Hindlimb muscle (tissue), 1 donor: Measurements from ENCODE around the gene SLIT1. TPM values are rescaled to one million over a fixed set of nuclear protein-coding genes. Genes with fewer than 3 reads are reported as not detected.

Source experiments
- DNase-seq: peaks from one replicate; pipeline ENCODE4 v3.0.0-alpha.2; 2013
- polyA plus RNA-seq: library from polyadenylated mRNA; unstranded; fragments of 120-200 nt; gene quantifications from one replicate; pipeline ENCODE4 v1.2.1, GENCODE V29; 2013; ENCODE audit not compliant: insufficient read length

The SLIT1 gene
- polyA plus RNA-seq, 1 donor: 1.3 TPM

- no peak for DNase-seq
These were observed 226.0 kb downstream of the SLIT1 start for GRCh38 chr10:96959733-96960132.

DNA sequence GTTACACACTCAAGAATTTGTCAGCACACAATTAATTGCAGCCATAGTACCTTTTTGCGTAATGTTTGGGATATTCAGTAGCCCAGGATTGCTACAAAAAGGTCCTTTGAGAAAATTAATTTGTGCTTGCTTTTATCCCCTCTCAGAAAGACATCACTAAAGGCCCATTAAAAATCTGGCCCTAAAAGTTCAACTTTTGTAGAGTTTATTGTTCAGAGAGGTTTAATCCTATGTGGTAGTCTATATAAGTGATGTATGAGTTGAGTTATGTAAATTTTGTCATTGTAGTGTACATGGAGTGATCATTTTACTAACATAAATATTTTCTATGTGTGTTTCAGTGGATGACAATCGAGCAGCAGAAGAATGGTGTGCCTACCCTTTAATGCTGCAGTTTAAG, 227.7 kb downstream of the SLIT1 start:
- no peak for DNase-seq

DNA sequence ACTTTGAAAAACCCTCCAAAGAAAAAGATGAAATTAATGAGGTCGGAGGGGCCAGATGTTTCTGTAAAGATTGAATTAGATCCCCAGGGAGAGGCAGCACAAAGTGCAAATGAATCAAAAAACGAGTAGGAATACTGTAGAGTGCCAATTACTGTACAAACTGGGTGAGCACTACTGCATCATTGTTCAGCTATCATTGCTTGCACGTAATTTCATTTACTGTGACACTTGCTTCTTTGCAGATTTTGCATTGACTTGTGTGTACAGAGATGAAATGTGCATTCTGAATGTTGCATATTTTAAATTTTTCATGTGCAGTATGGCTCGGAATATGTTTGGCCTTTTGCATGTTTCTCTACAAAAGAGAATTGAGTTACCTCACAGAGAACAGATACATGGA, 230.0 kb downstream of the SLIT1 start:
- no peak for DNase-seq

GRCh38 chr10:96951954-96952353, 233.8 kb downstream of the SLIT1 start:
- no peak for DNase-seq

DNA sequence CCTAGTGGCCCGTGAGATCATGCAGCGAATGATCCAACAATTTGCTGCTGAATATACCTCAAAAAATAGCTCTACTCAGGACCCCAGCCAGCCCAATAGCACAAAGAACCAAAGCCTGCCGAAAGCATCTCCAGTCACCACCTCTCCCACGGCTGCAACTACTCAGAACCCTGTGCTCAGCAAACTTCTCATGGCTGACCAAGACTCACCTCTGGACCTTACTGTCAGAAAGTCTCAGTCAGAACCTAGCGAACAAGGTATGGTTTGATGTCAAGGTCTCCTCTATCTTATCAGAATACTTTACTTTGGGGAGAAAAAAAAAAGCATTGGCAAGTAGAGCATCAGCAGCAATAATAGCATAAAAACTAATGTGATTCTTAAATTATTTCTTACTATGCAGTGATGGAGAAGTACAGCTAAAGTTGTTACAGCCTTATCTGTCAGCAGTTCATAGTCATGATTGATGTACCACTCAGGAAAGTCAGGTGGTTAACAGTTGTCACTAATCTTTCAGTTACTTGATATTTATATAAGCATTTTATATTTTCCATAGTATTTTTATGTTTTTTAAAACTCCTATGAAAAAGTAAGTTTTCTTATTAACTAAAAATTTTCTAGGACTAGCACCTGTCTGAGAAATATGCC, 236.6 kb downstream of the SLIT1 start:
- no peak for DNase-seq

Other genes with a start within 250 kb of the SLIT1 start
- 11.5 TPM for gene ARHGAP19, start 106.7 kb upstream of the SLIT1 start, polyA plus RNA-seq
- 1.8 TPM for gene FRAT1, start 133.3 kb upstream of the SLIT1 start, polyA plus RNA-seq
- gene FRAT2, start 148.8 kb upstream of the SLIT1 start, polyA plus RNA-seq: 4.8 TPM
- 24.2 TPM for gene RRP12, start 215.4 kb upstream of the SLIT1 start, polyA plus RNA-seq
- 80.4 TPM for gene PGAM1, start 240.2 kb upstream of the SLIT1 start, polyA plus RNA-seq